WTC11 (cell line): ENCODE measurements around the gene CFDP1. TPM values are rescaled to one million over a fixed set of nuclear protein-coding genes. Genes with fewer than 3 reads are reported as not detected.

ENCODE experiments used
- ATAC-seq: fragments of 200-7000 bp; cut with Tn5 transposase; 2 replicates; pipeline ENCODE4 v1.10.0; 2021; ENCODE audit warnings: mild to moderate bottlenecking, moderate library complexity
- CTCF ChIA-PET: fragments of 300-600 bp; sonication (Branson Sonifier 250); formaldehyde crosslinking; loops from one replicate; lab custom pipeline; 2021; ENCODE audit warnings: antibody characterized with exemption; lab: Charles Lee
- POLR2A ChIA-PET: fragments of 350-600 bp; sonication (Branson Sonifier 250); formaldehyde crosslinking; loops from one replicate; lab custom pipeline; 2021; ENCODE audit warnings: antibody characterized with exemption; lab: Charles Lee
- DNase-seq: peaks from one replicate; pipeline ENCODE4 v3.0.0; 2021; ENCODE audit warnings: low spot score
- H3K27ac Mint-ChIP-seq: 2 replicates; pipeline ENCODE4 v1.8.0; 2021; ENCODE audit warnings: mixed read lengths
- H3K27me3 Mint-ChIP-seq: 2 replicates; pipeline ENCODE4 v1.8.0; 2021; ENCODE audit warnings: low read depth, mild to moderate bottlenecking, moderate library complexity, mixed read lengths
- H3K36me3 Mint-ChIP-seq: 2 replicates; pipeline ENCODE4 v1.8.0; 2021; ENCODE audit warnings: mixed read lengths
- H3K4me1 Mint-ChIP-seq: 2 replicates; pipeline ENCODE4 v1.8.0; 2022; ENCODE audit warnings: mixed read lengths
- H3K4me3 Mint-ChIP-seq: 2 replicates; pipeline ENCODE4 v1.8.0; 2021; ENCODE audit warnings: mild to moderate bottlenecking, moderate library complexity, mixed read lengths
- H3K9me3 Mint-ChIP-seq: 2 replicates; pipeline ENCODE4 v1.8.0; 2021; ENCODE audit warnings: mixed read lengths
- ATF1 ChIP-seq: sonication (generic); formaldehyde crosslinking; IDR thresholded peaks from 2 replicates; pipeline ENCODE4 v1.8.1; 2023; ENCODE audit warnings: mild to moderate bottlenecking, moderate library complexity, missing genetic modification reagents
- CTCF ChIP-seq: fragments of 200-600 bp; IDR thresholded peaks from 2 replicates; pipeline ENCODE4 v1.8.0; 2022; ENCODE audit warnings: antibody characterized with exemption
- E2F5 ChIP-seq: sonication (generic); formaldehyde crosslinking; IDR thresholded peaks from 2 replicates; pipeline ENCODE4 v1.8.1; 2022; ENCODE audit warnings: mild to moderate bottlenecking, moderate library complexity, missing genetic modification reagents
- FOXP1 ChIP-seq: sonication (generic); formaldehyde crosslinking; IDR thresholded peaks from 2 replicates; pipeline ENCODE4 v1.8.0; 2022; ENCODE audit warnings: missing genetic modification reagents, mild to moderate bottlenecking, moderate library complexity, borderline replicate concordance
- GRHL2 ChIP-seq: fragments of 250-450 bp; sonication (Bioruptor Pico); IDR thresholded peaks from 2 replicates; pipeline ENCODE4 v1.8.0; 2022; ENCODE audit warnings: mild to moderate bottlenecking, moderate library complexity; ENCODE audit not compliant: insufficient replicate concordance, severe bottlenecking
- GTF2I ChIP-seq: fragments of 250-450 bp; sonication (Bioruptor Pico); conservative IDR thresholded peaks from 2 replicates; pipeline ENCODE4 v1.4.0; 2021; ENCODE audit warnings: mild to moderate bottlenecking
- HMGA2 ChIP-seq: fragments of 250-450 bp; sonication (Bioruptor Pico); IDR thresholded peaks from 2 replicates; pipeline ENCODE4 v1.4.0; 2021; ENCODE audit warnings: mild to moderate bottlenecking, moderate library complexity
- MLX ChIP-seq: sonication (generic); formaldehyde crosslinking; IDR thresholded peaks from 2 replicates; pipeline ENCODE4 v1.8.1; 2023; ENCODE audit warnings: mild to moderate bottlenecking, missing genetic modification reagents, moderate library complexity
- NFYB ChIP-seq: sonication (generic); formaldehyde crosslinking; conservative IDR thresholded peaks from 2 replicates; pipeline ENCODE4 v1.8.0; 2022; ENCODE audit warnings: low read depth, missing genetic modification reagents
- NR2C2 ChIP-seq: sonication (generic); formaldehyde crosslinking; IDR thresholded peaks from 2 replicates; pipeline ENCODE4 v1.8.0; 2022; ENCODE audit warnings: mild to moderate bottlenecking, missing genetic modification reagents
- TEAD1 ChIP-seq: sonication (generic); formaldehyde crosslinking; IDR thresholded peaks from 2 replicates; pipeline ENCODE4 v1.8.0; 2022; ENCODE audit warnings: mild to moderate bottlenecking, missing genetic modification reagents
- USF1 ChIP-seq: sonication (generic); formaldehyde crosslinking; IDR thresholded peaks from 2 replicates; pipeline ENCODE4 v1.8.0; 2022; ENCODE audit warnings: mild to moderate bottlenecking, missing genetic modification reagents
- ZMAT4 ChIP-seq: fragments of 250-450 bp; sonication (Bioruptor Pico); IDR thresholded peaks from 2 replicates; pipeline ENCODE4 v1.9.0; 2021; ENCODE audit warnings: mild to moderate bottlenecking
- ZNF232 ChIP-seq: sonication (generic); formaldehyde crosslinking; IDR thresholded peaks from 2 replicates; pipeline ENCODE4 v1.8.0; 2022; ENCODE audit warnings: mild to moderate bottlenecking, missing genetic modification reagents
- ZNF281 ChIP-seq: sonication (generic); formaldehyde crosslinking; IDR thresholded peaks from 2 replicates; pipeline ENCODE4 v1.8.0; 2023; ENCODE audit warnings: mild to moderate bottlenecking, missing genetic modification reagents
- ZNF425 ChIP-seq: fragments of 250-450 bp; sonication (Bioruptor Pico); conservative IDR thresholded peaks from 2 replicates; pipeline ENCODE4 v1.9.0; 2021; ENCODE audit warnings: mild to moderate bottlenecking
- ZNF532 ChIP-seq: fragments of 250-450 bp; sonication (Bioruptor Pico); IDR thresholded peaks from 2 replicates; pipeline ENCODE4 v1.9.0; 2021; ENCODE audit warnings: mild to moderate bottlenecking, borderline replicate concordance
- total RNA-seq: library from RNA; stranded (reverse); gene quantifications from 3 replicates; pipeline ENCODE4 v1.2.3, GENCODE V29; 2021

Gene CFDP1
- total RNA-seq, 1 experiment from 2014 or later: 79.2 TPM

GRCh38 chr16:75477680-75478473, 44.6 kb upstream of the CFDP1 start:
- DNase-seq (no peak), ATAC-seq (no peak)
- Mint-ChIP-seq H3K4me1 (peaks cover under 1% of the 10 kb centered on the region), H3K9me3 (peaks cover 4% of the 10 kb centered on the region; the same call in 1 of the 2 replicates), H3K4me3 (no peak overlapping the region), H3K27ac (peak overlapping the region; percentile 62), H3K27me3 (no peaks in the 10 kb centered on the region), H3K36me3 (peaks cover 25% of the 10 kb centered on the region)
- TF ChIP-seq ZNF532 (CRISPR knock-in tag) (no peak), USF1 (CRISPR knock-in tag) (no peak), ZMAT4 (CRISPR knock-in tag) (no peak), ZNF232 (no peak), E2F5 (CRISPR knock-in tag) (no peak), ATF1 (CRISPR knock-in tag) (no peak), NR2C2 (CRISPR knock-in tag) (no peak), FOXP1 (no peak), CTCF (no peak), GTF2I (CRISPR knock-in tag) (no peak), ZNF281 (CRISPR knock-in tag) (no peak), TEAD1 (CRISPR knock-in tag) (no peak), MLX (CRISPR knock-in tag) (no peak), ZNF425 (no peak), GRHL2 (CRISPR knock-in tag) (no peak), NFYB (CRISPR knock-in tag) (no peak), HMGA2 (CRISPR knock-in tag) (no peak)
- CTCF ChIA-PET: interaction anchor here (0.7 to 2.0 kb wide), 3 partner anchors 13 to 39 kb away, joined by 4 to 19 read pairs (median 7); partner anchors contain the start of gene TMEM170A
- POLR2A ChIA-PET: interaction anchor here (1.2 kb wide), 1 partner anchor 17 kb away, joined by 3 read pairs; the partner anchor contains the start of gene CHST6
